K562 (cell line): ENCODE measurements around the gene IL1RAPL2. TPM values are rescaled to one million over a fixed set of nuclear protein-coding genes. Genes with fewer than 3 reads are reported as not detected.

Source experiments
- ATAC-seq: fragments of 200-7000 bp; cut with Tn5 transposase; 3 replicates; pipeline ENCODE4 v1.9.1; 2020; ENCODE audit warnings: moderate library complexity
- BruUV-seq: library from RNA; stranded (reverse); fragments of 400-500 nt; replicated peaks from 2 replicates; lab custom pipeline; 2021; lab: Mats Ljungman, UMichigan
- CTCF ChIA-PET: fragments of 300-600 bp; formaldehyde crosslinking; extraction: SDS; loops from one replicate; lab custom pipeline; 2021; ENCODE audit warnings: low intra/inter-chr PET ratio; lab: Yijun Ruan, JAX
- POLR2A ChIA-PET: fragments of 300-600, 350-650 bp; sonication (Branson Sonifier 250); formaldehyde crosslinking; extraction: SDS; loops from one replicate; lab custom pipeline; 2021; ENCODE audit warnings: antibody characterized with exemption, inconsistent platforms; lab: Yijun Ruan, JAX
- DNase-seq, 4 experiments: peaks; one replicate each; pipeline versions ENCODE4 v3.0.0 to v3.0.0-alpha.2; 2011 to 2018; ENCODE audit warnings: low spot score in 3 of 4, mixed read lengths in 3 of 4; ENCODE audit errors: extremely low read depth in 1 of 4
- FAIRE-seq: peaks from 2 replicates; lab custom pipeline; 2011; peaks lifted over from hg19 to GRCh38; lab: Jason Lieb, UNC
- H2AFZ ChIP-seq: 2 replicates; pipeline ENCODE4 v1.6.0; 2011; ENCODE audit warnings: low read depth, low read length, control low read depth, inconsistent platforms
- H3K27ac ChIP-seq: fragments of 200-600 bp; 3 replicates; pipeline ENCODE4 v1.8.0; 2011; ENCODE audit warnings: low read depth, mild to moderate bottlenecking, control low read depth, inconsistent platforms, low read length, moderate library complexity, mixed read lengths; ENCODE audit errors: extremely low read depth
- H3K27me3 ChIP-seq, 2 experiments: fragments of 300-600 bp in 1 of 2; 2 replicates in 1 of 2; 3 replicates in 1 of 2; pipeline versions ENCODE4 v1.6.0 to v1.8.0; 2011; ENCODE audit warnings: inconsistent platforms in 2 of 2, low read length in 2 of 2, mild to moderate bottlenecking in 1 of 2, mixed read lengths in 1 of 2, moderate library complexity in 1 of 2; ENCODE audit not compliant: control insufficient read depth in 2 of 2, insufficient read depth in 2 of 2
- H3K36me3 ChIP-seq: fragments of 300-600 bp; 3 replicates; pipeline ENCODE4 v1.8.0; 2011; ENCODE audit warnings: mild to moderate bottlenecking, low read length, inconsistent platforms; ENCODE audit not compliant: control insufficient read depth, insufficient read depth
- H3K4me1 ChIP-seq, 2 experiments: fragments of 200-600 bp in 1 of 2; replicated peaks in 1 of 2; 2 replicates in 1 of 2; 3 replicates in 1 of 2; pipeline versions ENCODE4 v1.5.1 to v1.8.0; 2011; ENCODE audit warnings: inconsistent platforms in 2 of 2, low read length in 2 of 2, mild to moderate bottlenecking in 1 of 2, mixed read lengths in 1 of 2, moderate library complexity in 1 of 2; ENCODE audit not compliant: control insufficient read depth in 2 of 2, insufficient read depth in 2 of 2
- H3K4me2 ChIP-seq: 2 replicates; pipeline ENCODE4 v1.6.1; 2011; ENCODE audit warnings: low read length, control low read depth, inconsistent platforms, mixed read lengths; ENCODE audit not compliant: insufficient read depth
- H3K4me3 ChIP-seq: fragments of 200-600 bp; sonication (generic), shearing (Covaris generic); 2 replicates; pipeline ENCODE4 v1.5.1; 2016; ENCODE audit warnings: control low read depth, inconsistent platforms
- H3K79me2 ChIP-seq: fragments of 200-600 bp; 3 replicates; pipeline ENCODE4 v1.8.0; 2011; ENCODE audit warnings: low read length, inconsistent platforms; ENCODE audit not compliant: control insufficient read depth, insufficient read depth
- H3K9ac ChIP-seq, 2 experiments: 2 replicates each; pipeline versions ENCODE4 v1.6.0 to v1.6.1; 2011; ENCODE audit warnings: low read depth in 2 of 2, low read length in 2 of 2, control low read depth in 1 of 2, inconsistent platforms in 1 of 2, mild to moderate bottlenecking in 1 of 2, mixed read lengths in 1 of 2; ENCODE audit not compliant: insufficient read depth in 1 of 2
- H3K9me1 ChIP-seq: one replicate; pipeline ENCODE4 v1.6.0; 2011; ENCODE audit warnings: inconsistent platforms, mild to moderate bottlenecking, low read length, moderate library complexity; ENCODE audit not compliant: control insufficient read depth, insufficient read depth
- H3K9me3 ChIP-seq: replicated peaks from 2 replicates; pipeline ENCODE4 v1.5.1; 2011; ENCODE audit warnings: low read depth, low read length, inconsistent platforms; ENCODE audit not compliant: control insufficient read depth, insufficient read depth
- H4K20me1 ChIP-seq: replicated peaks from 2 replicates; pipeline ENCODE4 v1.6.1; 2011; ENCODE audit warnings: low read length, inconsistent platforms, mixed read lengths; ENCODE audit not compliant: control insufficient read depth, insufficient read depth
- DACH1 ChIP-seq: fragments of 450-650 bp; IDR thresholded peaks from 2 replicates; pipeline ENCODE4 v1.6.1; 2018; ENCODE audit not compliant: partially characterized antibody
- HBP1 ChIP-seq: fragments of 450-650 bp; formaldehyde crosslinking; IDR thresholded peaks from 2 replicates; pipeline ENCODE4 v1.4.0; 2022; ENCODE audit warnings: missing genetic modification characterization
- IRF2 ChIP-seq: sonication (generic); formaldehyde crosslinking; IDR thresholded peaks from 2 replicates; pipeline ENCODE4 v1.8.1; 2022; ENCODE audit warnings: mild to moderate bottlenecking, missing genetic modification reagents
- LEF1 ChIP-seq: fragments of 450-650 bp; IDR thresholded peaks from 2 replicates; pipeline ENCODE4 v1.6.1; 2016; ENCODE audit warnings: mild to moderate bottlenecking
- MNT ChIP-seq, 2 experiments: fragments of 450-650 bp; conservative IDR thresholded peaks; 2 replicates each; pipeline ENCODE4 v1.6.1; 2017; ENCODE audit warnings: mild to moderate bottlenecking in 2 of 2, moderate library complexity in 2 of 2
- PHF20 ChIP-seq: fragments of 450-650 bp; IDR thresholded peaks from 2 replicates; pipeline ENCODE4 v1.6.1; 2018; ENCODE audit not compliant: partially characterized antibody
- RBM15 ChIP-seq: fragments of 200-400 bp; formaldehyde crosslinking; IDR thresholded peaks from 2 replicates; pipeline ENCODE4 v1.6.1; 2018; ENCODE audit warnings: mild to moderate bottlenecking, low read length, moderate library complexity; ENCODE audit not compliant: insufficient read depth
- SETDB1 ChIP-seq: IDR thresholded peaks from one replicate; pipeline ENCODE4 v1.6.1; 2012; ENCODE audit warnings: low read length, control low read depth, inconsistent platforms
- SMAD2 ChIP-seq: fragments of 150-350 bp; IDR thresholded peaks from 2 replicates; pipeline ENCODE4 v1.6.1; 2014; ENCODE audit warnings: low read depth, mild to moderate bottlenecking, low read length
- TBL1XR1 ChIP-seq, 2 experiments: IDR thresholded peaks; 2 replicates each; pipeline ENCODE4 v1.6.1; 2012; ENCODE audit warnings: improper control_type of control experiment in 2 of 2, low read length in 2 of 2, mild to moderate bottlenecking in 1 of 2
- U2AF2 ChIP-seq: fragments of 200-400 bp; formaldehyde crosslinking; optimal IDR thresholded peaks from 2 replicates; pipeline ENCODE3; 2017; ENCODE audit warnings: low read depth, mild to moderate bottlenecking, low read length
- ZFP91 ChIP-seq: sonication (generic); formaldehyde crosslinking; IDR thresholded peaks from 2 replicates; pipeline ENCODE4 v1.8.0; 2022; ENCODE audit warnings: mild to moderate bottlenecking, missing genetic modification reagents
- ZNF217 ChIP-seq: sonication (generic); formaldehyde crosslinking; IDR thresholded peaks from 2 replicates; pipeline ENCODE4 v1.8.0; 2022; ENCODE audit warnings: mild to moderate bottlenecking, missing genetic modification reagents
- ZNF644 ChIP-seq: fragments of 200-800 bp; sonication (Bioruptor generic); IDR thresholded peaks from 2 replicates; pipeline ENCODE4 v1.6.1; 2016; ENCODE audit warnings: low read depth, missing genetic modification characterization, missing compliant biosample characterization
- ZNF668 ChIP-seq: fragments of 250-450 bp; sonication (Bioruptor Pico); IDR thresholded peaks from 2 replicates; pipeline ENCODE4 v1.8.0; 2022; ENCODE audit warnings: mild to moderate bottlenecking, inconsistent platforms
- WGBS: fragments of 100-300 bp; shearing (Covaris generic); methylation state at CpG from one replicate; pipeline ENCODE4 v1.1.6; 2016; ENCODE audit warnings: low coverage, mixed read lengths; ENCODE audit not compliant: insufficient coverage; ENCODE audit errors: missing lambda C conversion rate; 5-methylcytosine and 5-hydroxymethylcytosine counted together
- in situ Hi-C: fragments of 300-500 bp; cut with MboI; formaldehyde crosslinking; loops from 4 replicates; pipeline ENCODE4 v1.15.0; 2018; ENCODE audit warnings: inconsistent platforms, mixed read lengths
- intact Hi-C: fragments of 100-400 bp; cut with micrococcal nuclease; formaldehyde crosslinking; loops from 2 replicates; pipeline ENCODE4 v1.14.2; 2022
- polyA plus RNA-seq, 8 experiments: library from polyadenylated mRNA; depleted of rRNA in 4 of 8; stranded (reverse) in 5 of 8; unstranded in 3 of 8; fragments of >200 nt; fragmentation: Nextera tagmentation in 2 of 8; fragmentation: Illumina TruSeq in 1 of 8; extraction: Ambion mirVana in 2 of 8; extraction: Trizol in 1 of 8; gene quantifications; 2 replicates each; pipeline versions ENCODE4 v1.2.1 to v1.2.3, GENCODE V29; 2011 to 2014; ENCODE audit warnings: inconsistent platforms in 1 of 8, missing spikeins in 1 of 8
- total RNA-seq, 7 experiments: library from RNA; depleted of rRNA in 6 of 7; stranded (reverse); fragments of >200 nt in 6 of 7; fragmentation: Illumina TruSeq in 2 of 7; extraction: Trizol in 2 of 7; gene quantifications; 2 replicates each; pipeline versions ENCODE4 v1.2.1 to v1.2.3, GENCODE V29; 2011 to 2021; ENCODE audit warnings: low replicate concordance in 1 of 7

The IL1RAPL2 gene
- total and polyA plus RNA-seq, 9 of the 15 experiments (the other 6 are each of a cell fraction or from before 2014, with no cell fraction given), result not detected

DNA sequence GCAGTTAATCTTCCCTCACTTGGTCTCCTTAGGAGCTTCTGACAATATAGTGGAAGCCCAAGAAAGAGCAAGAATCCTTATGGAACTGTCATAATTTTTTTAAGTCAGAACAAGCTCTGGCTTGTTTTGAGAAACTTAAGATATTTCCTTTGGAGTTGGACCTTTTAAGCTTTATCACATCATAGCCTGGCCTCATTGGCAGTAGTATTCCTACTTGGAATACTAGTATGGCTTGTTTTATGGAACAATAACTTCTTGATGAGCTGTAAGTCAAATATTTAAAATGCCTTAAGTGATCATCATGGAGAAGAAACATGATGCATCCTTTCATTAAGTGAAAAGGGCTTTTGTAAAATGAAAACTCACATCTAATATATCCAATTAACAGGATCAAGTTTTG, 1178.3 kb downstream of the IL1RAPL2 start:
- Histone ChIP-seq H3K36me3 (no peaks in the 10 kb centered on the region), H3K4me1 (no peaks in the 10 kb centered on the region), H3K4me3 (no peak overlapping the region), H3K79me2 (no peaks in the 10 kb centered on the region), H3K9me3 (no peaks in the 10 kb centered on the region), H3K27ac (no peak overlapping the region), H4K20me1 (no peaks in the 10 kb centered on the region), H3K9me1 (no peaks in the 10 kb centered on the region), H3K27me3 (no peaks in the 10 kb centered on the region), H3K9ac (no peak overlapping the region), H2AFZ (no peak overlapping the region), H3K4me2 (no peak overlapping the region)
- ATAC-seq (no peak), FAIRE-seq (no peak), DNase-seq (no peak)
- CTCF ChIA-PET, result no interaction called here
- intact Hi-C loops (no loop called here), in situ Hi-C loops (no loop called here)
- no TSS peak for BruUV-seq
- POLR2A ChIA-PET, result no interaction called here
- TF ChIP-seq PHF20 (no peak), ZNF668 (no peak), SETDB1 (no peak), IRF2 (CRISPR knock-in tag) (no peak), RBM15 (no peak)

GRCh38 chrX:105744946-105745345, 1178.9 kb downstream of the IL1RAPL2 start:
- DNase-seq (no peak), ATAC-seq (no peak), FAIRE-seq (no peak)
- H3K9me3 ChIP-seq, result no peaks in the 10 kb centered on the region
- in situ Hi-C loops, result no loop called here
- H4K20me1 ChIP-seq, result no peaks in the 10 kb centered on the region
- no peaks in the 10 kb centered on the region for H3K36me3 ChIP-seq
- H3K27me3 ChIP-seq, result no peaks in the 10 kb centered on the region
- no TSS peak for BruUV-seq
- ChIA-PET CTCF (no interaction called here), POLR2A (no interaction called here)
- no peak overlapping the region for H3K27ac ChIP-seq
- no peaks in the 10 kb centered on the region for H3K9me1 ChIP-seq
- intact Hi-C loops, result no loop called here
- H3K79me2 ChIP-seq, result no peaks in the 10 kb centered on the region
- H2AFZ ChIP-seq, result no peak overlapping the region
- no peaks in the 10 kb centered on the region for H3K4me1 ChIP-seq
- H3K4me2 ChIP-seq, result no peak overlapping the region
- H3K4me3 ChIP-seq, result no peak overlapping the region
- 0% methylated on average over 2 of the region's 2 CpGs for WGBS
- H3K9ac ChIP-seq, result no peak overlapping the region
- TF ChIP-seq U2AF2 (no peak), HBP1 (CRISPR knock-in tag) (no peak), TBL1XR1 (IDR thresholded peaks at IDR 0.05; ENCODE audit: low read length in 2 of 2) (no peak), ZNF644 (tag) (no peak), LEF1 (no peak), ZNF217 (CRISPR knock-in tag) (no peak), SMAD2 (no peak), ZFP91 (CRISPR knock-in tag) (no peak), MNT (conservative IDR thresholded peaks at IDR 0.05) (no peak), DACH1 (no peak)
